ENCODE data around the gene ASCC1.
"Not testable (repeated sequence)": the region's sequence is repeated elsewhere in the genome, so short reads cannot be mapped to it uniquely, and the experiment has no call there.

Gene ASCC1

GRCh38 chr10:72221278-72221677, 5.2 kb upstream of the ASCC1 start:
- DNase-seq (ENCODE audit: low read depth, low spot score), result no peak

- DNase-seq (ENCODE audit: low read depth, low spot score), result no peak
Observed at GRCh38 chr10:72220637-72221036, 4.6 kb upstream of the ASCC1 start.

- no peak for DNase-seq (ENCODE audit: low read depth, low spot score)
Observed at GRCh38 chr10:72219235-72219814, 3.2 kb upstream of the ASCC1 start.

GRCh38 chr10:72218726-72219125, 2.6 kb upstream of the ASCC1 start:
- DNase-seq (ENCODE audit: low read depth, low spot score), result no peak

GRCh38 chr10:72218325-72218724, 2.2 kb upstream of the ASCC1 start:
- DNase-seq (ENCODE audit: low read depth, low spot score), result no peak

GRCh38 chr10:72211832-72212231, 4.2 kb downstream of the ASCC1 start:
- DNase-seq (ENCODE audit: low read depth, low spot score), result not testable (repeated sequence)

- not testable (repeated sequence) for DNase-seq (ENCODE audit: low read depth, low spot score)
Observed at GRCh38 chr10:72211381-72211780, 4.7 kb downstream of the ASCC1 start.

- DNase-seq (ENCODE audit: low read depth, low spot score), result not testable (repeated sequence)
Observed at GRCh38 chr10:72208526-72208925, 7.5 kb downstream of the ASCC1 start.

GRCh38 chr10:72206511-72207229, 9.4 kb downstream of the ASCC1 start:
- DNase-seq (ENCODE audit: low read depth, low spot score), result no peak

GRCh38 chr10:72204724-72205123, 11.4 kb downstream of the ASCC1 start:
- DNase-seq (ENCODE audit: low read depth, low spot score), result no peak

- no peak for DNase-seq (ENCODE audit: low read depth, low spot score)
Observed at GRCh38 chr10:72204296-72204695, 11.8 kb downstream of the ASCC1 start.

GRCh38 chr10:72201293-72201692, 14.8 kb downstream of the ASCC1 start:
- no peak for DNase-seq (ENCODE audit: low read depth, low spot score)

- DNase-seq (ENCODE audit: low read depth, low spot score), result no peak
Observed at GRCh38 chr10:72200883-72201282, 15.2 kb downstream of the ASCC1 start.

- DNase-seq (ENCODE audit: low read depth, low spot score), result no peak
Observed at GRCh38 chr10:72194949-72195348, 21.1 kb downstream of the ASCC1 start.

GRCh38 chr10:72186982-72187330, 29.1 kb downstream of the ASCC1 start:
- DNase-seq (ENCODE audit: low read depth, low spot score), result no peak

GRCh38 chr10:72186258-72186981, 29.7 kb downstream of the ASCC1 start:
- no peak for DNase-seq (ENCODE audit: low read depth, low spot score)

GRCh38 chr10:72184156-72184555, 31.9 kb downstream of the ASCC1 start:
- no peak for DNase-seq (ENCODE audit: low read depth, low spot score)

GRCh38 chr10:72177454-72177853, 38.6 kb downstream of the ASCC1 start:
- no peak for DNase-seq (ENCODE audit: low read depth, low spot score)

- no peak for DNase-seq (ENCODE audit: low read depth, low spot score)
Observed at GRCh38 chr10:72176701-72177100, 39.4 kb downstream of the ASCC1 start.

- DNase-seq (ENCODE audit: low read depth, low spot score), result no peak
Observed at GRCh38 chr10:72175149-72175548, 40.9 kb downstream of the ASCC1 start.

GRCh38 chr10:72174297-72174662, 41.8 kb downstream of the ASCC1 start:
- no peak for DNase-seq (ENCODE audit: low read depth, low spot score)

- DNase-seq (ENCODE audit: low read depth, low spot score), result no peak
Observed at GRCh38 chr10:72173619-72174296, 42.3 kb downstream of the ASCC1 start.

GRCh38 chr10:72173262-72173618, 42.8 kb downstream of the ASCC1 start:
- no peak for DNase-seq (ENCODE audit: low read depth, low spot score)
